Measurements from ENCODE around the gene FAIM2. TPM values are rescaled to one million over a fixed set of nuclear protein-coding genes. Genes with fewer than 3 reads are reported as not detected.

The FAIM2 gene
- total RNA-seq, 1 experiment from 2014 or later, result 0.22 TPM

DNA sequence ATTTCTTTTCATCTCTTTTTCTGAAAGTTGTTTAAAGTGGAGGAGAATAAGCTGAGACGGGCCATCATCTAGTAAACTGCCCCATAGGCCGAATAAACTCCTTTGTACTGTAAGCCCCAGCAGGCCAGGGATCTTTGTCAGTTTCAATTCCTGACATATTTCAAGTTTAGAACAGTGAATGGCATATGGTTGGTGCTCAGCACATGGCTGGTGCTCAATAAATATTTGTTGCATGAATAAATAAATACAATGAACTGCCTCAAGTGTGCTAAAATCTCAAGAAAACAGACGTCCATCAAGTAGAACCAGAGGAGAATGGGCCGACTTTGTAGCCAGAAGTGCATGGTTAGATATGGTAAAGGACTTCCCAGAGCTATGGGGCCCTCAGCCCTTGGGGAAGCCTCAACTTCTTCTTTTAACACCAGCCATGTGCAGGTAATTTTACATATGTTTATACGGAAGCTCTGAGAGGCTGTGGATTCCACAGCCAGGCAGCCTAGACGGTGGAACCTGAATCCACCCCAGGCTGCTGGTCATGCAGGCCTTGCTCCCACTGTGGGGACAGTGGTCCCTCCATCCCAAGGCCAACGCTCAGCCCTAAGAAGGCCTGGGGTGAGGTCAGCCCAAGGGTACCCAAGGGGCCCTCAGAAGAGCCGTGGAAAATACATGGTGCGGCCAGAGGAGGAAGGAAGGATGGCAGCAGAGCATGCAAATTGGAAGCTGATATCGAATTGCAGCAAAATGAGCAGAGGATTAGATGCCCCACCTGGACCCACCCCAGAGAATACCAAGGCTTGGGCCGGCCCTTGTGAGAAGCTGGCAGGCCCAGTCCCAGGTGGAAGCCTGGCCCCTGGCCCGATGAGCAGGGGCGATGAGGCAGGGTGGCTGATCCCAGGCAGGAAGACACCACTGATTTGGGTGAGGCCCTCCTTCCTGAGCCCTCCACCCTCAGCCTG lies 38.1 kb upstream of the FAIM2 start (continued):
- TF ChIP-seq, protein P1, sequence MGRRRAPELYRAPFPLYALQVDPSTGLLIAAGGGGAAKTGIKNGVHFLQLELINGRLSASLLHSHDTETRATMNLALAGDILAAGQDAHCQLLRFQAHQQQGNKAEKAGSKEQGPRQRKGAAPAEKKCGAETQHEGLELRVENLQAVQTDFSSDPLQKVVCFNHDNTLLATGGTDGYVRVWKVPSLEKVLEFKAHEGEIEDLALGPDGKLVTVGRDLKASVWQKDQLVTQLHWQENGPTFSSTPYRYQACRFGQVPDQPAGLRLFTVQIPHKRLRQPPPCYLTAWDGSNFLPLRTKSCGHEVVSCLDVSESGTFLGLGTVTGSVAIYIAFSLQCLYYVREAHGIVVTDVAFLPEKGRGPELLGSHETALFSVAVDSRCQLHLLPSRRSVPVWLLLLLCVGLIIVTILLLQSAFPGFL (CRISPR knock-in tag; IDR thresholded peaks at IDR 0.05; ENCODE audit: borderline replicate concordance), result no peak
- TF ChIP-seq IRF2 (CRISPR knock-in tag; IDR thresholded peaks at IDR 0.05; ENCODE audit: borderline replicate concordance, low read depth) (no peak), SMAD4 (CRISPR knock-in tag; IDR thresholded peaks at IDR 0.05) (no peak), KAT7 (CRISPR knock-in tag; IDR thresholded peaks at IDR 0.05; ENCODE audit: borderline replicate concordance) (no peak)
- TF ChIP-seq, protein P2, sequence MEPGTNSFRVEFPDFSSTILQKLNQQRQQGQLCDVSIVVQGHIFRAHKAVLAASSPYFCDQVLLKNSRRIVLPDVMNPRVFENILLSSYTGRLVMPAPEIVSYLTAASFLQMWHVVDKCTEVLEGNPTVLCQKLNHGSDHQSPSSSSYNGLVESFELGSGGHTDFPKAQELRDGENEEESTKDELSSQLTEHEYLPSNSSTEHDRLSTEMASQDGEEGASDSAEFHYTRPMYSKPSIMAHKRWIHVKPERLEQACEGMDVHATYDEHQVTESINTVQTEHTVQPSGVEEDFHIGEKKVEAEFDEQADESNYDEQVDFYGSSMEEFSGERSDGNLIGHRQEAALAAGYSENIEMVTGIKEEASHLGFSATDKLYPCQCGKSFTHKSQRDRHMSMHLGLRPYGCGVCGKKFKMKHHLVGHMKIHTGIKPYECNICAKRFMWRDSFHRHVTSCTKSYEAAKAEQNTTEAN (CRISPR knock-in tag; IDR thresholded peaks at IDR 0.05), result no peak

DNA sequence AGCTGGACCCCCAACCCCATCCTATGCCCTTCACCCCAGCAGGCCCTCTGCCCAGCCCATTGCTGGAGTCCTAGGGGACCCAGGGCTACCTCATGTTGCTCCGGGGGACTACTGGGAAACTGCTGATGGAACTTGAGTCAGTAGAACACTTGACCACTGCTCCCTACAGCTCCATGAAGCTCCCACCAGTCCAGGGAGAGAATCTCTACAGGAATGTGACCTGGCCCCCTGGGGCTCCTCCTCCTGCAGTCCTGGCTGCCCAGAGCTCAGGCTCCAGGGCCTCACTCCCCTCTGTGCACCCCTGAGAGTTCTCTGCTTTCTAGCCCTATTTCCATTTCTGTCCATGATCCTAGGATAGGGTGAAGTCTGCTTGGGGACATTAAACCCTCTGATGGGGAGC lies 36.0 kb upstream of the FAIM2 start:
- Mint-ChIP-seq H3K4me3 (no peak overlapping the region), H3K4me1 (peaks cover 16% of the 10 kb centered on the region), H3K36me3 (no peaks in the 10 kb centered on the region), H3K27me3 (ENCODE audit: low read depth) (no peaks in the 10 kb centered on the region; the same call in 1 of the 2 replicates), H3K9me3 (no peaks in the 10 kb centered on the region), H3K27ac (no peak overlapping the region)
- DNase-seq (ENCODE audit: low spot score) (no peak), ATAC-seq (no peak)
- ChIA-PET CTCF (interaction anchor here (1.0 to 1.9 kb wide), 3 partner anchors 27 to 117 kb away, joined by 3 to 9 read pairs (median 4); no protein-coding TSS in a partner anchor), POLR2A (no interaction called here)
- TF ChIP-seq, protein P3, sequence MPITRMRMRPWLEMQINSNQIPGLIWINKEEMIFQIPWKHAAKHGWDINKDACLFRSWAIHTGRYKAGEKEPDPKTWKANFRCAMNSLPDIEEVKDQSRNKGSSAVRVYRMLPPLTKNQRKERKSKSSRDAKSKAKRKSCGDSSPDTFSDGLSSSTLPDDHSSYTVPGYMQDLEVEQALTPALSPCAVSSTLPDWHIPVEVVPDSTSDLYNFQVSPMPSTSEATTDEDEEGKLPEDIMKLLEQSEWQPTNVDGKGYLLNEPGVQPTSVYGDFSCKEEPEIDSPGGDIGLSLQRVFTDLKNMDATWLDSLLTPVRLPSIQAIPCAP (CRISPR knock-in tag; IDR thresholded peaks at IDR 0.05), result no peak
- TF ChIP-seq ZNF396 (CRISPR knock-in tag; IDR thresholded peaks at IDR 0.05; ENCODE audit: borderline replicate concordance) (no peak), CREM (CRISPR knock-in tag; IDR thresholded peaks at IDR 0.05) (no peak), ESRRA (CRISPR knock-in tag; IDR thresholded peaks at IDR 0.05; ENCODE audit: borderline replicate concordance) (no peak), SMAD4 (CRISPR knock-in tag; IDR thresholded peaks at IDR 0.05) (no peak), MYBL2 (CRISPR knock-in tag; IDR thresholded peaks at IDR 0.05) (no peak), NR2C2 (CRISPR knock-in tag; IDR thresholded peaks at IDR 0.05) (no peak), ZNF317 (CRISPR knock-in tag; IDR thresholded peaks at IDR 0.05; ENCODE audit: borderline replicate concordance, low read depth) (no peak), OVOL2 (CRISPR knock-in tag; IDR thresholded peaks at IDR 0.05; ENCODE audit: borderline replicate concordance) (no peak), SP1 (CRISPR knock-in tag; conservative IDR thresholded peaks at IDR 0.05) (no peak), JAZF1 (CRISPR knock-in tag; IDR thresholded peaks at IDR 0.05) (no peak), ZBTB21 (CRISPR knock-in tag; IDR thresholded peaks at IDR 0.05; ENCODE audit: borderline replicate concordance) (no peak)
- TF ChIP-seq, protein P4, sequence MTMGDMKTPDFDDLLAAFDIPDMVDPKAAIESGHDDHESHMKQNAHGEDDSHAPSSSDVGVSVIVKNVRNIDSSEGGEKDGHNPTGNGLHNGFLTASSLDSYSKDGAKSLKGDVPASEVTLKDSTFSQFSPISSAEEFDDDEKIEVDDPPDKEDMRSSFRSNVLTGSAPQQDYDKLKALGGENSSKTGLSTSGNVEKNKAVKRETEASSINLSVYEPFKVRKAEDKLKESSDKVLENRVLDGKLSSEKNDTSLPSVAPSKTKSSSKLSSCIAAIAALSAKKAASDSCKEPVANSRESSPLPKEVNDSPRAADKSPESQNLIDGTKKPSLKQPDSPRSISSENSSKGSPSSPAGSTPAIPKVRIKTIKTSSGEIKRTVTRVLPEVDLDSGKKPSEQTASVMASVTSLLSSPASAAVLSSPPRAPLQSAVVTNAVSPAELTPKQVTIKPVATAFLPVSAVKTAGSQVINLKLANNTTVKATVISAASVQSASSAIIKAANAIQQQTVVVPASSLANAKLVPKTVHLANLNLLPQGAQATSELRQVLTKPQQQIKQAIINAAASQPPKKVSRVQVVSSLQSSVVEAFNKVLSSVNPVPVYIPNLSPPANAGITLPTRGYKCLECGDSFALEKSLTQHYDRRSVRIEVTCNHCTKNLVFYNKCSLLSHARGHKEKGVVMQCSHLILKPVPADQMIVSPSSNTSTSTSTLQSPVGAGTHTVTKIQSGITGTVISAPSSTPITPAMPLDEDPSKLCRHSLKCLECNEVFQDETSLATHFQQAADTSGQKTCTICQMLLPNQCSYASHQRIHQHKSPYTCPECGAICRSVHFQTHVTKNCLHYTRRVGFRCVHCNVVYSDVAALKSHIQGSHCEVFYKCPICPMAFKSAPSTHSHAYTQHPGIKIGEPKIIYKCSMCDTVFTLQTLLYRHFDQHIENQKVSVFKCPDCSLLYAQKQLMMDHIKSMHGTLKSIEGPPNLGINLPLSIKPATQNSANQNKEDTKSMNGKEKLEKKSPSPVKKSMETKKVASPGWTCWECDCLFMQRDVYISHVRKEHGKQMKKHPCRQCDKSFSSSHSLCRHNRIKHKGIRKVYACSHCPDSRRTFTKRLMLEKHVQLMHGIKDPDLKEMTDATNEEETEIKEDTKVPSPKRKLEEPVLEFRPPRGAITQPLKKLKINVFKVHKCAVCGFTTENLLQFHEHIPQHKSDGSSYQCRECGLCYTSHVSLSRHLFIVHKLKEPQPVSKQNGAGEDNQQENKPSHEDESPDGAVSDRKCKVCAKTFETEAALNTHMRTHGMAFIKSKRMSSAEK (CRISPR knock-in tag; IDR thresholded peaks at IDR 0.05; ENCODE audit: borderline replicate concordance), result no peak
- TF ChIP-seq, protein P5, sequence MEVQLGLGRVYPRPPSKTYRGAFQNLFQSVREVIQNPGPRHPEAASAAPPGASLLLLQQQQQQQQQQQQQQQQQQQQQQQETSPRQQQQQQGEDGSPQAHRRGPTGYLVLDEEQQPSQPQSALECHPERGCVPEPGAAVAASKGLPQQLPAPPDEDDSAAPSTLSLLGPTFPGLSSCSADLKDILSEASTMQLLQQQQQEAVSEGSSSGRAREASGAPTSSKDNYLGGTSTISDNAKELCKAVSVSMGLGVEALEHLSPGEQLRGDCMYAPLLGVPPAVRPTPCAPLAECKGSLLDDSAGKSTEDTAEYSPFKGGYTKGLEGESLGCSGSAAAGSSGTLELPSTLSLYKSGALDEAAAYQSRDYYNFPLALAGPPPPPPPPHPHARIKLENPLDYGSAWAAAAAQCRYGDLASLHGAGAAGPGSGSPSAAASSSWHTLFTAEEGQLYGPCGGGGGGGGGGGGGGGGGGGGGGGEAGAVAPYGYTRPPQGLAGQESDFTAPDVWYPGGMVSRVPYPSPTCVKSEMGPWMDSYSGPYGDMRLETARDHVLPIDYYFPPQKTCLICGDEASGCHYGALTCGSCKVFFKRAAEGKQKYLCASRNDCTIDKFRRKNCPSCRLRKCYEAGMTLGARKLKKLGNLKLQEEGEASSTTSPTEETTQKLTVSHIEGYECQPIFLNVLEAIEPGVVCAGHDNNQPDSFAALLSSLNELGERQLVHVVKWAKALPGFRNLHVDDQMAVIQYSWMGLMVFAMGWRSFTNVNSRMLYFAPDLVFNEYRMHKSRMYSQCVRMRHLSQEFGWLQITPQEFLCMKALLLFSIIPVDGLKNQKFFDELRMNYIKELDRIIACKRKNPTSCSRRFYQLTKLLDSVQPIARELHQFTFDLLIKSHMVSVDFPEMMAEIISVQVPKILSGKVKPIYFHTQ (CRISPR knock-in tag; IDR thresholded peaks at IDR 0.05), result no peak
- TF ChIP-seq, protein P6, sequence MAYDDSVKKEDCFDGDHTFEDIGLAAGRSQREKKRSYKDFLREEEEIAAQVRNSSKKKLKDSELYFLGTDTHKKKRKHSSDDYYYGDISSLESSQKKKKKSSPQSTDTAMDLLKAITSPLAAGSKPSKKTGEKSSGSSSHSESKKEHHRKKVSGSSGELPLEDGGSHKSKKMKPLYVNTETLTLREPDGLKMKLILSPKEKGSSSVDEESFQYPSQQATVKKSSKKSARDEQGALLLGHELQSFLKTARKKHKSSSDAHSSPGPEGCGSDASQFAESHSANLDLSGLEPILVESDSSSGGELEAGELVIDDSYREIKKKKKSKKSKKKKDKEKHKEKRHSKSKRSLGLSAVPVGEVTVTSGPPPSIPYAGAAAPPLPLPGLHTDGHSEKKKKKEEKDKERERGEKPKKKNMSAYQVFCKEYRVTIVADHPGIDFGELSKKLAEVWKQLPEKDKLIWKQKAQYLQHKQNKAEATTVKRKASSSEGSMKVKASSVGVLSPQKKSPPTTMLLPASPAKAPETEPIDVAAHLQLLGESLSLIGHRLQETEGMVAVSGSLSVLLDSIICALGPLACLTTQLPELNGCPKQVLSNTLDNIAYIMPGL (CRISPR knock-in tag; IDR thresholded peaks at IDR 0.05), result no peak
- TF ChIP-seq, protein P7, sequence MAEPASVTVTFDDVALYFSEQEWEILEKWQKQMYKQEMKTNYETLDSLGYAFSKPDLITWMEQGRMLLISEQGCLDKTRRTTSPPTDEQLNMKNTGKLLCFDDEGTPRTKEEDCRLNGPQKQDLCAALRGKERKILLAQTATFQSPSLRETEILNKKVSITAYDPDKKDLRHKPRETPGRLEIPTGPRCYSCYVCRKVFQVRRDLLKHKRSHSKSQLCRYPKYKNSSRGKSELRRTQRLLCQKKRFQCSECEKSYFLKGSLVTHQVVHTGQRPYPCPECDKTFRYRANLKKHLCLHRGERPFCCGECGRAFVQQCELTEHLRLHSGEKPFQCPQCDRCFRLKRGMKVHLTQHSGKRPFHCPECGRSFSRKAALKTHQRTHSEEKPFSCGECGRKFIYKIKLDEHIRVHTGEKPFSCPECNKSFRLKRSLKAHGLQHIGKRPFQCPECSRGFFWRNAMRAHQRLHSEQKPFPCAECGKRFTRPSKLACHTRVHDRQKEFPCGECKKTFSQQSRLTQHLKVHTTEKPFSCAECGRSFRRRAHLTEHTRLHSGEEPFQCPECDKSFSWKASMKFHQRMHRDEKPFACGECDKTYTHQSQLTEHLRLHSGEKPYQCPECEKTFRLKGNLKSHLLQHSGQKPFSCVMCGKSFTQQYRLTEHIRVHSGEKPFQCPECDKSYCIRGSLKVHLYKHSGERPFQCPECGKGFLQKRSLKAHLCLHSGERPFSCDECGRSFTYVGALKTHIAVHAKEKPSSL (CRISPR knock-in tag; conservative IDR thresholded peaks at IDR 0.05), result no peak
